Measurements from ENCODE around the gene NEUROD2. TPM values are rescaled to one million over a fixed set of nuclear protein-coding genes. Genes with fewer than 3 reads are reported as not detected.
A peak's percentile ranks its signal among the peaks of the same experiment; 100 is the strongest.

NEUROD2 gene
- total RNA-seq, 1 donor from 2014 or later, result not detected

DNA sequence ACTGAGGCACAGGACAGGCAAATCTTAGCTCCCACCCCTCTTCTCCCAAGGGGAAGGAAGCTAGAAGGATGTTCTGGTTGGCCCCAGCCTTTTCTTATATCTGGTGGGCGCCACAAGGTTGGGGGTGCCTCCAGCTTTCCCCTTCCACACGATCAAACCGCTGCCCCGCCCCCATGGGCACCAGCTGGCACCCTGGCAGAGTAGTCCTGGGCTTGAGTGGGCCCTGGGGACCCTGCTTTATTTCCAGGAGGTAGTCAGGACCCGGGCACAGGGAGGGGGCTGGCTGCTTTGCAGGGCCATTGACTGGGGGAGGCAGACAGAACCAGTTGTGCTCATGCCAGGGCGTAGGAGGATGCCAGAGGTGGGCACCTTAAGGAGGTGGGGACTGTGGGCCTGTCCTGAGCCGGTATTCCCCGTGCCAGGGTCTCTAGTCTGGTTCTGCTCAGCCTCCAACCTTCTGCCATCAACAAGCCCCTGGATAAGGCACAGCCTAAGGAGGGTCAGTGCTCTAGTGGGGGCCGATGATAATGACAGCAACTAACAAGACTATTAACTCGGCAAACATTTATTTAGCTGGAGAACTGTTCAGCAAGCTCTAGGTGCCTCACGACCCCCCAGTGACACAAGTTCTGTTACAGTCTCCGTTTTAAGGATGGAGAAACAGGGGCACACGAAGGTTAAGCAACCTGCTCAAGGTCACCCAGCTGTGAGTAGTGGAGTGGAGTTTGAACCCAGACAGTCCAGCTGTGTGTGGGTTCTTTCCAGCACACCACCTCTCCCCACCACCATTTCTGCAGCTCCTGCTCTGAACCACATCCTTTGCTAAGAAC lies 11.5 kb upstream of the NEUROD2 start:
- Mint-ChIP-seq H3K4me1 (ENCODE audit: low read depth, unreplicated experiment) (no peaks in the 10 kb centered on the region), H3K4me3 (ENCODE audit: unreplicated experiment) (no peak overlapping the region), H3K36me3 (ENCODE audit: low read depth, unreplicated experiment) (no peaks in the 10 kb centered on the region), H3K27ac (ENCODE audit: unreplicated experiment) (no peak overlapping the region), H3K9me3 (ENCODE audit: unreplicated experiment) (no peaks in the 10 kb centered on the region), H3K27me3 (ENCODE audit: low read depth, unreplicated experiment) (peaks cover 80% of the 10 kb centered on the region)
- Histone ChIP-seq H2AFZ (ENCODE audit: low read depth, low read length) (peak overlapping the region; percentile 64), H3K9me3 (ENCODE audit: insufficient read depth, low read depth, low read length) (no peaks in the 10 kb centered on the region), H3K36me3 (ENCODE audit: insufficient read depth, low read length) (no peaks in the 10 kb centered on the region), H3K9ac (ENCODE audit: low read length) (no peak overlapping the region), H3K4me2 (ENCODE audit: low read length) (peak overlapping the region; percentile 90), H3K79me2 (ENCODE audit: insufficient read depth, low read length) (no peaks in the 10 kb centered on the region), H3K27me3 (ENCODE audit: insufficient read depth, low read length) (peaks cover 30% of the 10 kb centered on the region), H3K4me1 (ENCODE audit: insufficient read depth, low read length) (peaks cover 11% of the 10 kb centered on the region), H3K27ac (ENCODE audit: low read depth, low read length) (no peak overlapping the region), H3K4me3 (ENCODE audit: insufficient read depth, low read depth, low read length) (no peak overlapping the region), H4K20me1 (ENCODE audit: insufficient read depth, low read length) (no peaks in the 10 kb centered on the region)
- TF ChIP-seq, protein P1, sequence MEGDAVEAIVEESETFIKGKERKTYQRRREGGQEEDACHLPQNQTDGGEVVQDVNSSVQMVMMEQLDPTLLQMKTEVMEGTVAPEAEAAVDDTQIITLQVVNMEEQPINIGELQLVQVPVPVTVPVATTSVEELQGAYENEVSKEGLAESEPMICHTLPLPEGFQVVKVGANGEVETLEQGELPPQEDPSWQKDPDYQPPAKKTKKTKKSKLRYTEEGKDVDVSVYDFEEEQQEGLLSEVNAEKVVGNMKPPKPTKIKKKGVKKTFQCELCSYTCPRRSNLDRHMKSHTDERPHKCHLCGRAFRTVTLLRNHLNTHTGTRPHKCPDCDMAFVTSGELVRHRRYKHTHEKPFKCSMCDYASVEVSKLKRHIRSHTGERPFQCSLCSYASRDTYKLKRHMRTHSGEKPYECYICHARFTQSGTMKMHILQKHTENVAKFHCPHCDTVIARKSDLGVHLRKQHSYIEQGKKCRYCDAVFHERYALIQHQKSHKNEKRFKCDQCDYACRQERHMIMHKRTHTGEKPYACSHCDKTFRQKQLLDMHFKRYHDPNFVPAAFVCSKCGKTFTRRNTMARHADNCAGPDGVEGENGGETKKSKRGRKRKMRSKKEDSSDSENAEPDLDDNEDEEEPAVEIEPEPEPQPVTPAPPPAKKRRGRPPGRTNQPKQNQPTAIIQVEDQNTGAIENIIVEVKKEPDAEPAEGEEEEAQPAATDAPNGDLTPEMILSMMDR (IDR thresholded peaks at IDR 0.05; ENCODE audit: insufficient read depth, low read depth, low read length), result no peak
- no peak for TF ChIP-seq EZH2 (IDR thresholded peaks at IDR 0.05; ENCODE audit: insufficient read depth, low read length)
- no peak for FAIRE-seq
- no peak for DNase-seq (ENCODE audit: low read depth)

DNA sequence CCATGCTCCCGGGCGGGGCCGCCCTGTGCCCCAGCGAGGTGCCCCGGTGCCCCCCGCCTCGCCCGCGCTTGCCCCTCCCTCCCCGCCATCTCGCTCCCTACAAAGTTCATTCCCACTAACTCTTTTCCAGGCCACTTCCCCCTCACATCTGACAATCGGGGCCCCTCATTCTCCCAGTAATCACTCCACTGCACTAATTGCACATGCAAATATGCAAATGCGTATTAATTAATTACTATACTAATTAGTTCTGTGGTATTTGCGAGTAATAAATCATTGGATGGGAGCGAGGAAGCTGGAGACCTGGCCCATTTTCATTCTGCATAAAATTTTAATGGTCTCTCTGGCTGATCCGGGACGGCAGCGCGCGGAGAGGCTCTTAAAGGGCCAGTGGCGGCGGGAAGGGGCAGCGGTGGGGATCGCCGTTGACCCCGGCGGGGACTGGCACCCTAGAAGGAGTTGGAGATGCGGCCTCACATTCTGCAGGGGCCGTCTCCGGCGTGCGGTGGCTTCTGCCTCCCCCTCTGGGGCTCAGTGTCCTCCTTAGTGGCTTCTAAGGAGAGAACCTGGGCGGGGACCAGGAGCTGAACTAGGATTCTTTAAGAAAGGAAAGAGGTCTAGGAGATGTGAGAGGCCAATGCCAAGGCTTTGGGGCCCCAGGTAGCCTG lies 10.7 kb upstream of the NEUROD2 start:
- Histone ChIP-seq H3K36me3 (ENCODE audit: insufficient read depth, low read length) (no peaks in the 10 kb centered on the region), H4K20me1 (ENCODE audit: insufficient read depth, low read length) (no peaks in the 10 kb centered on the region), H3K79me2 (ENCODE audit: insufficient read depth, low read length) (no peaks in the 10 kb centered on the region), H3K27ac (ENCODE audit: low read depth, low read length) (no peak overlapping the region), H3K4me1 (ENCODE audit: insufficient read depth, low read length) (peaks cover 11% of the 10 kb centered on the region), H3K9ac (ENCODE audit: low read length) (peak overlapping the region; percentile 35), H3K4me3 (ENCODE audit: insufficient read depth, low read depth, low read length) (peak overlapping the region; percentile 64), H2AFZ (ENCODE audit: low read depth, low read length) (peak overlapping the region; percentile 64), H3K4me2 (ENCODE audit: low read length) (peak overlapping the region; percentile 90), H3K9me3 (ENCODE audit: insufficient read depth, low read depth, low read length) (no peaks in the 10 kb centered on the region), H3K27me3 (ENCODE audit: insufficient read depth, low read length) (peaks cover 30% of the 10 kb centered on the region)
- DNase-seq (ENCODE audit: low read depth) (no peak), FAIRE-seq (no peak)
- Mint-ChIP-seq H3K4me1 (ENCODE audit: low read depth, unreplicated experiment) (no peaks in the 10 kb centered on the region), H3K9me3 (ENCODE audit: unreplicated experiment) (no peaks in the 10 kb centered on the region), H3K36me3 (ENCODE audit: low read depth, unreplicated experiment) (no peaks in the 10 kb centered on the region), H3K4me3 (ENCODE audit: unreplicated experiment) (peak overlapping the region; percentile 85), H3K27ac (ENCODE audit: unreplicated experiment) (no peak overlapping the region), H3K27me3 (ENCODE audit: low read depth, unreplicated experiment) (peaks cover 81% of the 10 kb centered on the region)
- TF ChIP-seq, protein P1 (IDR thresholded peaks at IDR 0.05; ENCODE audit: insufficient read depth, low read depth, low read length), result no peak
- TF ChIP-seq EZH2 (IDR thresholded peaks at IDR 0.05; ENCODE audit: insufficient read depth, low read length), result no peak

All from astrocyte (in vitro differentiated cells and primary cell).